Measurements from ENCODE around the gene NCOR1. TPM values are rescaled to one million over a fixed set of nuclear protein-coding genes. Genes with fewer than 3 reads are reported as not detected.

NCOR1 gene
- total RNA-seq, 1 experiment from 2014 or later: 124 TPM

- TF ChIP-seq NR3C1 (CRISPR knock-in tag; conservative IDR thresholded peaks at IDR 0.05; ENCODE audit: low read depth) (no peak), TCF7 (CRISPR knock-in tag; IDR thresholded peaks at IDR 0.05; ENCODE audit: low read depth) (no peak), ZNF425 (CRISPR knock-in tag; conservative IDR thresholded peaks at IDR 0.05) (no peak), ZNF138 (CRISPR knock-in tag; conservative IDR thresholded peaks at IDR 0.05) (no peak), SOX15 (CRISPR knock-in tag; IDR thresholded peaks at IDR 0.05) (no peak), ZNF671 (CRISPR knock-in tag; IDR thresholded peaks at IDR 0.05) (no peak), NR1H2 (CRISPR knock-in tag; IDR thresholded peaks at IDR 0.05) (no peak), KAT7 (CRISPR knock-in tag; IDR thresholded peaks at IDR 0.05; ENCODE audit: borderline replicate concordance) (no peak), ZNF232 (CRISPR knock-in tag; IDR thresholded peaks at IDR 0.05) (no peak), CREM (CRISPR knock-in tag; IDR thresholded peaks at IDR 0.05) (no peak), ZNF423 (CRISPR knock-in tag; IDR thresholded peaks at IDR 0.05) (no peak)
- TF ChIP-seq, protein P1, sequence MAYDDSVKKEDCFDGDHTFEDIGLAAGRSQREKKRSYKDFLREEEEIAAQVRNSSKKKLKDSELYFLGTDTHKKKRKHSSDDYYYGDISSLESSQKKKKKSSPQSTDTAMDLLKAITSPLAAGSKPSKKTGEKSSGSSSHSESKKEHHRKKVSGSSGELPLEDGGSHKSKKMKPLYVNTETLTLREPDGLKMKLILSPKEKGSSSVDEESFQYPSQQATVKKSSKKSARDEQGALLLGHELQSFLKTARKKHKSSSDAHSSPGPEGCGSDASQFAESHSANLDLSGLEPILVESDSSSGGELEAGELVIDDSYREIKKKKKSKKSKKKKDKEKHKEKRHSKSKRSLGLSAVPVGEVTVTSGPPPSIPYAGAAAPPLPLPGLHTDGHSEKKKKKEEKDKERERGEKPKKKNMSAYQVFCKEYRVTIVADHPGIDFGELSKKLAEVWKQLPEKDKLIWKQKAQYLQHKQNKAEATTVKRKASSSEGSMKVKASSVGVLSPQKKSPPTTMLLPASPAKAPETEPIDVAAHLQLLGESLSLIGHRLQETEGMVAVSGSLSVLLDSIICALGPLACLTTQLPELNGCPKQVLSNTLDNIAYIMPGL (CRISPR knock-in tag; IDR thresholded peaks at IDR 0.05): no peak
Observed at GRCh38 chr17:16080366-16080765, 135.0 kb downstream of the NCOR1 start (continued).

- Mint-ChIP-seq H3K27ac (no peak overlapping the region), H3K36me3 (peaks cover 61% of the 10 kb centered on the region), H3K9me3 (no peaks in the 10 kb centered on the region), H3K4me3 (no peak overlapping the region), H3K27me3 (ENCODE audit: low read depth) (no peaks in the 10 kb centered on the region), H3K4me1 (no peaks in the 10 kb centered on the region)
- no peak for TF ChIP-seq HMGA2 (CRISPR knock-in tag; IDR thresholded peaks at IDR 0.05)
- no peak for TF ChIP-seq NFE2L1 (CRISPR knock-in tag; IDR thresholded peaks at IDR 0.05)
- no peak for TF ChIP-seq SOX15 (CRISPR knock-in tag; IDR thresholded peaks at IDR 0.05)
- TF ChIP-seq SMAD3 (CRISPR knock-in tag; IDR thresholded peaks at IDR 0.05; ENCODE audit: borderline replicate concordance): no peak
- no peak for TF ChIP-seq GTF2I (CRISPR knock-in tag; conservative IDR thresholded peaks at IDR 0.05)
- no peak for TF ChIP-seq ZNF423 (CRISPR knock-in tag; IDR thresholded peaks at IDR 0.05)
- TF ChIP-seq ZNF263 (CRISPR knock-in tag; IDR thresholded peaks at IDR 0.05; ENCODE audit: low read depth): no peak
- TF ChIP-seq ZNF138 (CRISPR knock-in tag; conservative IDR thresholded peaks at IDR 0.05): no peak
- DNase-seq (ENCODE audit: low spot score) (no peak), ATAC-seq (no peak)
- POLR2A ChIA-PET: no interaction called here
- CTCF ChIA-PET: no interaction called here
Observed at GRCh38 chr17:16075949-16076348, 139.4 kb downstream of the NCOR1 start.

GRCh38 chr17:16074423-16074822 lies 140.9 kb downstream of the NCOR1 start:
- Mint-ChIP-seq H3K9me3 (no peaks in the 10 kb centered on the region), H3K4me1 (no peaks in the 10 kb centered on the region), H3K27me3 (ENCODE audit: low read depth) (no peaks in the 10 kb centered on the region), H3K36me3 (peaks cover 65% of the 10 kb centered on the region), H3K27ac (no peak overlapping the region), H3K4me3 (no peak overlapping the region)
- no peak for ATAC-seq
- no peak for DNase-seq (ENCODE audit: low spot score)
- CTCF ChIA-PET: no interaction called here
- POLR2A ChIA-PET: no interaction called here
- TF ChIP-seq CTCF (IDR thresholded peaks at IDR 0.05) (no peak), NFE2L1 (CRISPR knock-in tag; IDR thresholded peaks at IDR 0.05) (no peak), ATF2 (CRISPR knock-in tag; IDR thresholded peaks at IDR 0.05; ENCODE audit: borderline replicate concordance, low read depth) (no peak), CREB1 (CRISPR knock-in tag; IDR thresholded peaks at IDR 0.05) (no peak), NFATC4 (CRISPR knock-in tag; IDR thresholded peaks at IDR 0.05) (no peak), ZNF219 (CRISPR knock-in tag; IDR thresholded peaks at IDR 0.05; ENCODE audit: borderline replicate concordance) (no peak), IRF1 (CRISPR knock-in tag; IDR thresholded peaks at IDR 0.05) (no peak), E2F4 (CRISPR knock-in tag; IDR thresholded peaks at IDR 0.05; ENCODE audit: borderline replicate concordance, low read depth) (no peak), IRF2 (CRISPR knock-in tag; IDR thresholded peaks at IDR 0.05; ENCODE audit: borderline replicate concordance, low read depth) (no peak)
- TF ChIP-seq, protein P1 (CRISPR knock-in tag; IDR thresholded peaks at IDR 0.05): no peak

All from WTC11 (cell line).